Neutrophil (primary cell): ENCODE data around the gene ASTN2.

ENCODE experiments used
- H3K27ac ChIP-seq: fragments of 200-600 bp; sonication (generic); 2 replicates; pipeline ENCODE4 v1.5.1; 2016; ENCODE audit warnings: mild to moderate bottlenecking, moderate library complexity
- H3K27me3 ChIP-seq: fragments of 200-600 bp; sonication (generic); 2 replicates; pipeline ENCODE4 v1.6.0; 2016; ENCODE audit warnings: mild to moderate bottlenecking
- H3K36me3 ChIP-seq: fragments of 200-600 bp; sonication (generic); 2 replicates; pipeline ENCODE4 v1.5.1; 2017
- H3K4me1 ChIP-seq, 2 experiments: fragments of 200-600 bp in 1 of 2; sonication (generic) in 1 of 2; 1 replicate in 1 of 2; 2 replicates in 1 of 2; pipeline versions ENCODE4 v1.5.1 to v1.6.1; 2013 to 2016; ENCODE audit warnings: low read depth in 1 of 2, low read length in 1 of 2, mild to moderate bottlenecking in 1 of 2, moderate library complexity in 1 of 2; ENCODE audit not compliant: control insufficient read depth in 1 of 2, insufficient read depth in 1 of 2
- H3K4me3 ChIP-seq, 2 experiments: fragments of 200-600 bp in 1 of 2; sonication (generic) in 1 of 2; 1 replicate in 1 of 2; 2 replicates in 1 of 2; pipeline ENCODE4 v1.5.1; 2013 to 2016; ENCODE audit warnings: low read depth in 1 of 2, low read length in 1 of 2, mild to moderate bottlenecking in 1 of 2, moderate library complexity in 1 of 2
- H3K9me3 ChIP-seq: fragments of 200-600 bp; sonication (generic); 2 replicates; pipeline ENCODE4 v1.5.1; 2016
- TF ChIP-seq, protein P1 (sequence below): fragments of 200-600 bp; sonication (generic); IDR thresholded peaks from 2 replicates; pipeline ENCODE4 v1.5.1; 2016; ENCODE audit warnings: antibody characterized with exemption

Gene ASTN2

DNA sequence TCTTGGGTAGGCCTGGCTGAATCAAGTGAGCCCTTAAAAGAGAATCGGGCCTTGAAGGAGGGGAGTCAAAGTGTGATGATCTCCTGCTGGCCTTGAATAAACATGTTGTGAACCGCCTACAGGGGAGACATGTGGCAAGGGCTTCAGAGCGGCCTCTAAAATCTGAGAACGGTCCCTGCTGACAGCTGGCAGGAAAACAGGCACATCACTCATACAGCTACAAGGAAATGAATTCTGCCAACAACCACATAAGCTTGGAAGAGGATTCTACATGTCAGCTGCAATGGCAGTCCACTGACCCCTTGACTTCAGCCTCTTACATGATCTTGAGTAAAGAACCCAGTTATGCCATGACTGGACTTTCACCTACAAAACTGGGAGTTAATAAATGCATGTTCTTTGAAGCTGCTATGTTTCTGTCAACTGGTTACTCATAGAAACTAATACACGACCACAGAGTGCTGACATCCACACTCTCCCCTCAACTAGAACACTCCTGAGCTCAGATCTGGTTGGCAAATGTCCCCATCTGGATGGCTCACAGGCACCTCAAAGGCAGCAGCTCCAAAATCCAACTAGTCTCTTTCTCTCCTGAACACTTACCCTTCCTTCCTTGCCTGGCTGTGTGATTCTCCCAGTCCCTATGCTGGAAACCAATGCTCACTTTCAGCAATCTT is 333.1 kb downstream of the ASTN2 start:
- H3K9me3 ChIP-seq = no peaks in the 10 kb centered on the region
- no peaks in the 10 kb centered on the region for H3K27me3 ChIP-seq
- H3K4me3 ChIP-seq = no peak overlapping the region
- H3K4me1 ChIP-seq = no peaks in the 10 kb centered on the region
- TF ChIP-seq, protein P1, sequence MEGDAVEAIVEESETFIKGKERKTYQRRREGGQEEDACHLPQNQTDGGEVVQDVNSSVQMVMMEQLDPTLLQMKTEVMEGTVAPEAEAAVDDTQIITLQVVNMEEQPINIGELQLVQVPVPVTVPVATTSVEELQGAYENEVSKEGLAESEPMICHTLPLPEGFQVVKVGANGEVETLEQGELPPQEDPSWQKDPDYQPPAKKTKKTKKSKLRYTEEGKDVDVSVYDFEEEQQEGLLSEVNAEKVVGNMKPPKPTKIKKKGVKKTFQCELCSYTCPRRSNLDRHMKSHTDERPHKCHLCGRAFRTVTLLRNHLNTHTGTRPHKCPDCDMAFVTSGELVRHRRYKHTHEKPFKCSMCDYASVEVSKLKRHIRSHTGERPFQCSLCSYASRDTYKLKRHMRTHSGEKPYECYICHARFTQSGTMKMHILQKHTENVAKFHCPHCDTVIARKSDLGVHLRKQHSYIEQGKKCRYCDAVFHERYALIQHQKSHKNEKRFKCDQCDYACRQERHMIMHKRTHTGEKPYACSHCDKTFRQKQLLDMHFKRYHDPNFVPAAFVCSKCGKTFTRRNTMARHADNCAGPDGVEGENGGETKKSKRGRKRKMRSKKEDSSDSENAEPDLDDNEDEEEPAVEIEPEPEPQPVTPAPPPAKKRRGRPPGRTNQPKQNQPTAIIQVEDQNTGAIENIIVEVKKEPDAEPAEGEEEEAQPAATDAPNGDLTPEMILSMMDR = no peak
- H3K36me3 ChIP-seq = no peaks in the 10 kb centered on the region
- H3K27ac ChIP-seq = no peak overlapping the region

DNA sequence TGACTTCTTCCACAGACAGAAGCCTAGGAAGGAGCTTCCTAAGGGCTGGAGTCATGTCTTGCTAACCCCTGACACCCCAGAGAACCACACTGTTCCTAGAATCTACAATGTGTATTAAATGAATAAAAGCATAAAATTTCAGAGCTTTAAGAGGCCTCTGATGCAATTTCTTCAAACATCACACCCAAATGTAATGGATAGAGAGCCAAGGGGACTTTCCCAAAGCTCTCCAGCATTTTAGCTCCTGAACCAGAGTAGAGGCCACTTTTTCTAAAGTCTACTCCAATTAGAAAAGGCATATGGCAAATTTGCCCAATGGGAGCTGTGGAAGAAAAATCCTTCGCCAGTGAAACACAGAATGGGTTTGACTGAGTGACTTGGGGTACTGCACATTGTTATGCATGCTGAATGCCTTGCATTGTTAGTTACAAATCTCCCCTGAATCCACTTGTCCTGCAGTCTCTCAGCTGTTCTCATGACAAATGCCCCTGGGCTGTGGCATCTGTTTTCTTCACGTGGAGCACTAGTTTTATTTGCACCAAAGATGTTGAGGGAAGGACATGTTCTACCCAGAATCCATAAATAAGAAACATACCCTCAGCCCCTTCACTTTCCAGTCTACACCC is 334.0 kb downstream of the ASTN2 start:
- H3K27ac ChIP-seq = no peak overlapping the region
- no peak overlapping the region for H3K4me3 ChIP-seq
- no peaks in the 10 kb centered on the region for H3K36me3 ChIP-seq
- H3K4me1 ChIP-seq = no peaks in the 10 kb centered on the region
- H3K27me3 ChIP-seq = no peaks in the 10 kb centered on the region
- TF ChIP-seq, protein P1 = no peak
- no peaks in the 10 kb centered on the region for H3K9me3 ChIP-seq

DNA sequence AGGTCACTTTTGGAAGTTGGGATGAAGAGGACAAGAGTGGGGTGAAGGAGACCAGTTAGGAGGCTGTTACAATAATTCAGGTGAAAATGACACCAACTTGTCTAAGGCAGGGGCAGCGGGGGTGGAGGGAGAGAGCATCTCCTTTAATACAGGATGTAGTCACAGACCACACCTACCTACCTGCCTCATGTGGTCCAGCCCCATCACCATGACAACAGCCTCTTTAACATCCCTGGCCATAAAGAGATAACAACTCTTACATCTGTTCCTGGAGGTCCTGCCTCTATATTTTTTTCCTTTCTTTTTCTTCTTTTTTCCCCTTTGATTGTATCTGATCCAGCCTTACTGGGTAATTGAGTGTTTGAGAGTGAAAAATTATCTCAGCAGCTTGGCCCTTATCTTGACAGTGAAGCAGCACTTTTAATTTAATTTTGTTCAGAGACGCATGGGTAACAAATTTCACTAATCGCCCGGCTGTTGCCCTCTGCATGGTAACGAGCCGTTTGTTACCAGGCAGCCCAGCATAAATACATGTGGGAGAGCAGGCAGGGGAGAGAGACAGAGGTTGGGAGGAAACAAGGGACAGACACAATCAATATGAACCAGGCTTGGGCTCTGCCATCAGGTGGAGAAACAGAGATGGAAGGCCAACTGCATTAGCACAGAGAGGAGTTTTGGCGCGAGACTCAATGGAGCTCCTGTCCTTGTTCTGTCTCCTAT is 338.1 kb downstream of the ASTN2 start:
- no peaks in the 10 kb centered on the region for H3K4me1 ChIP-seq
- H3K9me3 ChIP-seq = no peaks in the 10 kb centered on the region
- H3K27ac ChIP-seq = no peak overlapping the region
- TF ChIP-seq, protein P1 = no peak
- H3K4me3 ChIP-seq = no peak overlapping the region
- H3K27me3 ChIP-seq = no peaks in the 10 kb centered on the region
- no peaks in the 10 kb centered on the region for H3K36me3 ChIP-seq

DNA sequence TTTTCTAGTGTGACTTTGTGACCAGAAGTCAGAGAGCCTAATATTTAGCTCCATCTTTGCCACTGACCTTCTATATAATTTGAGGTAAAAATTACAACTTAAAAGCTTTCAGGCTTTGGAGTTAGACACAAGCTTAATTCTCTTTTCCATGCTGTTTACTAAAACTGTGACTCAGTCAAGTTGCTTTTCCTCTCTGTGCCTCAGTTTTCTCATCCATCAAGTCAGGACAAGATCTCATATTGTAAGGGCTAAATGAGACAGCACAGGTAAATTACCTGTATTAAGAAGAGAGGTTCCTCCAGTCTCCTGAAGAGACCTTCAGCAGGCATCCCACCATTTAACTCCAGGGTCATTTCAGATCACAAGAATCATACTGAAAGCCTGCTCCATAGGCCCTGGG is 339.2 kb downstream of the ASTN2 start:
- no peak overlapping the region for H3K27ac ChIP-seq
- H3K36me3 ChIP-seq = no peaks in the 10 kb centered on the region
- no peaks in the 10 kb centered on the region for H3K4me1 ChIP-seq
- no peaks in the 10 kb centered on the region for H3K27me3 ChIP-seq
- H3K4me3 ChIP-seq = no peak overlapping the region
- no peaks in the 10 kb centered on the region for H3K9me3 ChIP-seq
- TF ChIP-seq, protein P1 = no peak

DNA sequence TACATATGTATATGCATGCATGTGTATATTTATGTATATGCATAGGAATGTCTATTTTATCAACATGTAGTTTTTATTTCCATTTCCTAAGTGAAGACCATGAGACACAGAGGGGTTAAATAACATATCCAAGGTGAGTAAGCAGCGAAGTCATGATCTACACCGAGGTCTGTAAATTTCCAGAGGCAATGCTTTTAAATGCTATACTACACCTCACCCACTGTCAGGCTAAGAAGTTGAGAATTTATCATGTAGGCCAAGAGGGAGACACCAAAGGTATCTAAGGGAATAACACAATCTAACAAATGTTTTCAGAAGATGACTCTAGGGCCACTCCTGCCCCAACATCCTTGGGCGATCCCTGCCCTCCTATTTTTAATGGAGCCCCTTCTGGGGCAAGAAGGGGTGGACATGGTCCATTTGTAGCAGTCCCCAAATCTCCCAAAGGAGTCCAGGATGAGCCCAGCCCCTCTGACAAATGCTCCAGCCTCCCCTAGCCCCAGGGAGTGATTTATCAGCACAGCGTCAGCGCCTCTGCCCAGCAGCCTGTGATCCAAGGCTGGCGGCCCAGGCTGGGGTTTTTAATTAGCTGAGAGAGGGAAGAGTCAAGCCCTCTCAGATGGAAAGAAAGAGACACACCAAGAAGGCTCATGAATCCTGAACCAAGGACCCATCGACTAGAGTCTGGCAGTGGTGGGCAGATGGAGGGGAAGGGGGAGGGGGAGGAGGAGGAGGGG is 339.9 kb downstream of the ASTN2 start:
- H3K27ac ChIP-seq = no peak overlapping the region
- H3K4me3 ChIP-seq = no peak overlapping the region
- no peaks in the 10 kb centered on the region for H3K36me3 ChIP-seq
- no peaks in the 10 kb centered on the region for H3K9me3 ChIP-seq
- H3K4me1 ChIP-seq = no peaks in the 10 kb centered on the region
- H3K27me3 ChIP-seq = no peaks in the 10 kb centered on the region
- TF ChIP-seq, protein P1 = no peak
